ENCODE data around the gene EIF2AK3.

The EIF2AK3 gene

GRCh38 chr2:88666576-88666975 lies 39.3 kb upstream of the EIF2AK3 start:
- Histone ChIP-seq H3K4me2 (ENCODE audit: low read length) (no peak overlapping the region), H3K27ac (ENCODE audit: low read depth, low read length, poor library complexity, severe bottlenecking) (no peak overlapping the region), H3K36me3 (ENCODE audit: insufficient read depth, low read length) (no peaks in the 10 kb centered on the region), H3K4me3 (ENCODE audit: low read depth, low read length, poor library complexity, severe bottlenecking) (no peak overlapping the region), H4K20me1 (ENCODE audit: insufficient read depth, low read length) (no peaks in the 10 kb centered on the region), H3K9ac (ENCODE audit: low read length) (no peak overlapping the region), H3K27me3 (ENCODE audit: insufficient read depth, low read length) (no peaks in the 10 kb centered on the region; the same call in 1 of the 2 replicates), H3F3A (ENCODE audit: insufficient read depth, low read length) (no peaks in the 10 kb centered on the region), H2AFZ (ENCODE audit: low read length) (no peak overlapping the region), H3K79me2 (ENCODE audit: insufficient read depth, low read length) (no peaks in the 10 kb centered on the region), H3K9me2 (ENCODE audit: low read depth, low read length) (no peaks in the 10 kb centered on the region), H3K4me1 (ENCODE audit: insufficient read depth, low read length, severe bottlenecking) (no peaks in the 10 kb centered on the region), H3K9me3 (ENCODE audit: low read length) (no peaks in the 10 kb centered on the region)
- TF ChIP-seq EZH2 (IDR thresholded peaks at IDR 0.05; ENCODE audit: borderline replicate concordance, low read length) = no peak
- TF ChIP-seq CTCF (IDR thresholded peaks at IDR 0.05; ENCODE audit: low read length) = no peak

- no peaks in the 10 kb centered on the region; the same call in 1 of the 2 replicates for H3K27me3 ChIP-seq (ENCODE audit: insufficient read depth, low read length)
- H3K79me2 ChIP-seq (ENCODE audit: insufficient read depth, low read length) = no peaks in the 10 kb centered on the region
- no peaks in the 10 kb centered on the region for H3K36me3 ChIP-seq (ENCODE audit: insufficient read depth, low read length)
- no peak overlapping the region for H2AFZ ChIP-seq (ENCODE audit: low read length)
- no peak overlapping the region for H3K27ac ChIP-seq (ENCODE audit: low read depth, low read length, poor library complexity, severe bottlenecking)
- no peak overlapping the region for H3K9ac ChIP-seq (ENCODE audit: low read length)
- H4K20me1 ChIP-seq (ENCODE audit: insufficient read depth, low read length) = no peaks in the 10 kb centered on the region
- H3K4me1 ChIP-seq (ENCODE audit: insufficient read depth, low read length, severe bottlenecking) = no peaks in the 10 kb centered on the region
- no peaks in the 10 kb centered on the region for H3K9me3 ChIP-seq (ENCODE audit: low read length)
- H3K4me2 ChIP-seq (ENCODE audit: low read length) = no peak overlapping the region
- H3F3A ChIP-seq (ENCODE audit: insufficient read depth, low read length) = no peaks in the 10 kb centered on the region
- no peak overlapping the region for H3K4me3 ChIP-seq (ENCODE audit: low read depth, low read length, poor library complexity, severe bottlenecking)
- H3K9me2 ChIP-seq (ENCODE audit: low read depth, low read length) = no peaks in the 10 kb centered on the region
- no peak for TF ChIP-seq EZH2 (IDR thresholded peaks at IDR 0.05; ENCODE audit: borderline replicate concordance, low read length)
Measured at GRCh38 chr2:88660622-88661021, 33.4 kb upstream of the EIF2AK3 start.

GRCh38 chr2:88659538-88659915 lies 32.3 kb upstream of the EIF2AK3 start:
- no peak overlapping the region for H3K4me3 ChIP-seq (ENCODE audit: low read depth, low read length, poor library complexity, severe bottlenecking)
- H3K9ac ChIP-seq (ENCODE audit: low read length) = no peak overlapping the region
- no peak for TF ChIP-seq CTCF (IDR thresholded peaks at IDR 0.05; ENCODE audit: low read length)
- TF ChIP-seq EZH2 (IDR thresholded peaks at IDR 0.05; ENCODE audit: borderline replicate concordance, low read length) = no peak
- H3K4me2 ChIP-seq (ENCODE audit: low read length) = no peak overlapping the region
- H3K27ac ChIP-seq (ENCODE audit: low read depth, low read length, poor library complexity, severe bottlenecking) = no peak overlapping the region
- no peaks in the 10 kb centered on the region for H3K9me2 ChIP-seq (ENCODE audit: low read depth, low read length)
- H4K20me1 ChIP-seq (ENCODE audit: insufficient read depth, low read length) = no peaks in the 10 kb centered on the region
- H3K9me3 ChIP-seq (ENCODE audit: low read length) = no peaks in the 10 kb centered on the region
- H3K79me2 ChIP-seq (ENCODE audit: insufficient read depth, low read length) = no peaks in the 10 kb centered on the region
- no peak overlapping the region for H2AFZ ChIP-seq (ENCODE audit: low read length)
- no peaks in the 10 kb centered on the region for H3K4me1 ChIP-seq (ENCODE audit: insufficient read depth, low read length, severe bottlenecking)
- H3F3A ChIP-seq (ENCODE audit: insufficient read depth, low read length) = no peaks in the 10 kb centered on the region
- H3K27me3 ChIP-seq (ENCODE audit: insufficient read depth, low read length) = no peaks in the 10 kb centered on the region; the same call in 1 of the 2 replicates
- H3K36me3 ChIP-seq (ENCODE audit: insufficient read depth, low read length) = no peaks in the 10 kb centered on the region

- Histone ChIP-seq H3K9me2 (ENCODE audit: low read depth, low read length) (no peaks in the 10 kb centered on the region), H3K79me2 (ENCODE audit: insufficient read depth, low read length) (no peaks in the 10 kb centered on the region), H3K27ac (ENCODE audit: low read depth, low read length, poor library complexity, severe bottlenecking) (no peak overlapping the region), H2AFZ (ENCODE audit: low read length) (no peak overlapping the region), H3K4me1 (ENCODE audit: insufficient read depth, low read length, severe bottlenecking) (no peaks in the 10 kb centered on the region), H3K9ac (ENCODE audit: low read length) (no peak overlapping the region), H3K36me3 (ENCODE audit: insufficient read depth, low read length) (no peaks in the 10 kb centered on the region), H3K9me3 (ENCODE audit: low read length) (no peaks in the 10 kb centered on the region), H3K4me3 (ENCODE audit: low read depth, low read length, poor library complexity, severe bottlenecking) (no peak overlapping the region), H3K4me2 (ENCODE audit: low read length) (no peak overlapping the region), H3F3A (ENCODE audit: insufficient read depth, low read length) (no peaks in the 10 kb centered on the region), H3K27me3 (ENCODE audit: insufficient read depth, low read length) (no peaks in the 10 kb centered on the region; the same call in 1 of the 2 replicates), H4K20me1 (ENCODE audit: insufficient read depth, low read length) (no peaks in the 10 kb centered on the region)
- TF ChIP-seq CTCF (IDR thresholded peaks at IDR 0.05; ENCODE audit: low read length) (no peak), EZH2 (IDR thresholded peaks at IDR 0.05; ENCODE audit: borderline replicate concordance, low read length) (no peak)
Measured at GRCh38 chr2:88658881-88659537, 31.7 kb upstream of the EIF2AK3 start.

All from OCI-LY1 (cell line).